Neuronal stem cell (in vitro differentiated cells): Measurements from ENCODE around the gene ACKR3.

Experiments used
- DNase-seq: peaks from one replicate; pipeline ENCODE4 v3.0.0-alpha.2; 2013; ENCODE audit warnings: low spot score
- H2AFZ ChIP-seq: one replicate; pipeline ENCODE4 v1.6.1; 2013; ENCODE audit warnings: mild to moderate bottlenecking, low read length, inconsistent platforms
- H2AK5ac ChIP-seq: 2 replicates; pipeline ENCODE4 v1.6.1; 2013; ENCODE audit warnings: low read depth, mild to moderate bottlenecking, inconsistent platforms, low read length, moderate library complexity, mixed read lengths
- H2BK120ac ChIP-seq: 2 replicates; pipeline ENCODE4 v1.6.1; 2013; ENCODE audit warnings: low read depth, mild to moderate bottlenecking, inconsistent platforms, low read length, moderate library complexity, mixed read lengths
- H2BK12ac ChIP-seq: one replicate; pipeline ENCODE4 v1.6.1; 2013; ENCODE audit warnings: low read length, inconsistent platforms
- H2BK15ac ChIP-seq: 2 replicates; pipeline ENCODE4 v1.6.1; 2013; ENCODE audit warnings: mild to moderate bottlenecking, low read length, inconsistent platforms, mixed read lengths
- H2BK5ac ChIP-seq: one replicate; pipeline ENCODE4 v1.6.1; 2013; ENCODE audit warnings: inconsistent platforms, mild to moderate bottlenecking, low read length, moderate library complexity
- H3K14ac ChIP-seq: one replicate; pipeline ENCODE4 v1.6.1; 2013; ENCODE audit warnings: low read length, inconsistent platforms
- H3K18ac ChIP-seq: 2 replicates; pipeline ENCODE4 v1.6.1; 2013; ENCODE audit warnings: low read length, inconsistent platforms
- H3K23ac ChIP-seq: 2 replicates; pipeline ENCODE4 v1.6.1; 2013; ENCODE audit warnings: low read depth, mild to moderate bottlenecking, mixed read lengths, low read length, inconsistent platforms; ENCODE audit not compliant: poor library complexity
- H3K27ac ChIP-seq: replicated peaks from 3 replicates; pipeline ENCODE4 v1.5.1; 2013; ENCODE audit warnings: low read length, inconsistent platforms
- H3K27me3 ChIP-seq, 3 experiments: 2 replicates each; pipeline ENCODE4 v1.6.1; 2013; ENCODE audit warnings: low read length in 3 of 3, mild to moderate bottlenecking in 2 of 3, inconsistent platforms in 1 of 3, low read depth in 1 of 3, mixed read lengths in 1 of 3, moderate library complexity in 1 of 3; ENCODE audit not compliant: control insufficient read depth in 3 of 3, insufficient read depth in 3 of 3
- H3K36me3 ChIP-seq, 2 donors: replicated peaks in 1 of 2; 2 replicates each; pipeline ENCODE4 v1.6.1; 2013; ENCODE audit warnings: low read length in 2 of 2; ENCODE audit not compliant: control insufficient read depth in 2 of 2, insufficient read depth in 2 of 2
- H3K4ac ChIP-seq: 2 replicates; pipeline ENCODE4 v1.6.1; 2013; ENCODE audit warnings: inconsistent platforms, mild to moderate bottlenecking, low read length, moderate library complexity
- H3K4me1 ChIP-seq, 2 donors: 1 replicate in 1 of 2; 2 replicates in 1 of 2; pipeline ENCODE4 v1.6.1; 2013; ENCODE audit warnings: low read length in 2 of 2, low read depth in 1 of 2; ENCODE audit not compliant: control insufficient read depth in 2 of 2, insufficient read depth in 1 of 2
- H3K4me2 ChIP-seq: one replicate; pipeline ENCODE4 v1.6.1; 2013; ENCODE audit warnings: mild to moderate bottlenecking, low read length, inconsistent platforms; ENCODE audit not compliant: insufficient read depth, poor library complexity, severe bottlenecking
- H3K4me3 ChIP-seq, 2 donors: 2 replicates each; pipeline ENCODE4 v1.5.1; 2013; ENCODE audit warnings: low read length in 2 of 2, mild to moderate bottlenecking in 2 of 2, inconsistent platforms in 1 of 2, moderate library complexity in 1 of 2
- H3K79me1 ChIP-seq: one replicate; pipeline ENCODE4 v1.6.1; 2013; ENCODE audit warnings: low read depth, mild to moderate bottlenecking, inconsistent platforms, low read length, moderate library complexity
- H3K9ac ChIP-seq: one replicate; pipeline ENCODE4 v1.6.1; 2013; ENCODE audit warnings: mild to moderate bottlenecking, low read depth, low read length, inconsistent platforms; ENCODE audit not compliant: poor library complexity
- H3K9me3 ChIP-seq, 2 donors: replicated peaks in 1 of 2; 2 replicates each; pipeline versions ENCODE3 to v1.6.1; 2013; ENCODE audit warnings: low read length in 2 of 2, mild to moderate bottlenecking in 2 of 2, inconsistent platforms in 1 of 2, low read depth in 1 of 2, mixed read lengths in 1 of 2, moderate library complexity in 1 of 2; ENCODE audit not compliant: control insufficient read depth in 2 of 2, insufficient read depth in 1 of 2
- H4K8ac ChIP-seq: one replicate; pipeline ENCODE4 v1.6.1; 2013; ENCODE audit warnings: low read depth, mild to moderate bottlenecking, inconsistent platforms, low read length, moderate library complexity
- H4K91ac ChIP-seq: one replicate; pipeline ENCODE4 v1.6.1; 2013; ENCODE audit warnings: low read length, low read depth, mild to moderate bottlenecking, inconsistent platforms; ENCODE audit not compliant: poor library complexity
- WGBS, 2 donors: extraction: QIAGEN DNeasy Blood & Tissue Kit; methylation state at CpG; one replicate each; pipeline ENCODE4 v1.1.7; 2013; ENCODE audit warnings: missing lambda C conversion rate in 2 of 2, mixed read lengths in 1 of 2; ENCODE audit not compliant: insufficient read length in 2 of 2, insufficient replicate concordance in 1 of 2; ENCODE audit errors: extremely low coverage in 2 of 2; 5-methylcytosine and 5-hydroxymethylcytosine counted together

Gene ACKR3

DNA sequence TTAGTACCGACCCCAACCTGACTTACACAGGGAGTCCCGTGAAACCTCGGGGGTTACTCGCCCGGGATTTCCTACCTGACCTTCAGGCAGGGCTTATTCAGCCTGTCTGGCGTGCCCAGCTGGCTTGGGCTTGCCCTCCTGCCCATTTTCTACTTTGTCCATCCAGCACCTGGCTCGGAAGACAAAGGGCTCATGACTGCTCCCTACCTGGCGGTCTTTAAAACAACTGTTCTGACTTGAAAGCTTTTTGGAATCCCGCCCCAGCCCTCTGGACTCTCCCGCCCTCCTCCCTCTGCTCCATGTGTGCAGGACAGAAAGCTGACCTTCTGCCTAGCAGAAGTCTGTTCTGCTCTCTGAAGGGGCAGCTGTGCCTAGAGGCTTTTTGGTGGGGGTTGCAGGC lies 43.1 kb downstream of the ACKR3 start:
- no peak overlapping the region for H3K14ac ChIP-seq
- H2BK5ac ChIP-seq, result no peak overlapping the region
- no peak for DNase-seq
- H3K9me3 ChIP-seq, result peaks cover 0 to 4% of the 10 kb centered on the region in 2 donors
- no peak overlapping the region for H2BK120ac ChIP-seq
- no peak overlapping the region for H3K23ac ChIP-seq
- no peak overlapping the region for H3K4me2 ChIP-seq
- H2BK12ac ChIP-seq, result no peak overlapping the region
- no peaks in the 10 kb centered on the region for H3K27me3 ChIP-seq
- H3K18ac ChIP-seq, result no peak overlapping the region
- H2AFZ ChIP-seq, result no peak overlapping the region
- no peak overlapping the region for H3K4me3 ChIP-seq
- no peak overlapping the region for H3K9ac ChIP-seq
- H3K4me1 ChIP-seq, result peaks cover 0 to 2% of the 10 kb centered on the region in 2 donors
- H2AK5ac ChIP-seq, result peak overlapping the region; percentile 64
- H3K4ac ChIP-seq, result no peak overlapping the region
- no peak overlapping the region for H3K27ac ChIP-seq
- no CpG with 5 or more reads among the region's 10 CpGs for WGBS, 2 donors
- H4K91ac ChIP-seq, result no peak overlapping the region
- no peaks in the 10 kb centered on the region for H3K79me1 ChIP-seq
- peak overlapping the region; percentile 13 for H2BK15ac ChIP-seq
- no peaks in the 10 kb centered on the region for H3K36me3 ChIP-seq
- H4K8ac ChIP-seq, result no peak overlapping the region

- Histone ChIP-seq H3K18ac (peak overlapping the region; percentile 9), H4K8ac (no peak overlapping the region), H4K91ac (no peak overlapping the region), H2AK5ac (no peak overlapping the region), H2BK12ac (no peak overlapping the region), H2BK5ac (no peak overlapping the region), H2AFZ (no peak overlapping the region), H3K27ac (no peak overlapping the region), H3K4me2 (no peak overlapping the region), H2BK120ac (no peak overlapping the region), H3K23ac (no peak overlapping the region), H3K79me1 (no peaks in the 10 kb centered on the region), H2BK15ac (no peak overlapping the region), H3K4ac (no peak overlapping the region), H3K27me3 (no peaks in the 10 kb centered on the region), H3K36me3 (no peaks in the 10 kb centered on the region), H3K9ac (no peak overlapping the region), H3K9me3 (peaks cover 0 to 4% of the 10 kb centered on the region in 2 donors), H3K4me3 (no peak overlapping the region), H3K4me1 (peaks cover 0 to 2% of the 10 kb centered on the region in 2 donors), H3K14ac (no peak overlapping the region)
- no peak for DNase-seq
- WGBS, 2 donors, result no CpG with 5 or more reads among the region's 4 CpGs
Measured at GRCh38 chr2:236613612-236614011, 44.0 kb downstream of the ACKR3 start.

- Histone ChIP-seq H3K4me3 (no peak overlapping the region), H3K9ac (no peak overlapping the region), H3K23ac (no peak overlapping the region), H2BK15ac (no peak overlapping the region), H3K4me1 (peaks cover 0 to 2% of the 10 kb centered on the region in 2 donors), H3K36me3 (no peaks in the 10 kb centered on the region), H2BK120ac (no peak overlapping the region), H2BK12ac (no peak overlapping the region), H4K8ac (no peak overlapping the region), H3K27ac (no peak overlapping the region), H3K9me3 (peaks cover 0 to 4% of the 10 kb centered on the region in 2 donors), H2BK5ac (no peak overlapping the region), H2AK5ac (no peak overlapping the region), H2AFZ (no peak overlapping the region), H3K4me2 (no peak overlapping the region), H3K27me3 (no peaks in the 10 kb centered on the region), H3K18ac (no peak overlapping the region), H3K4ac (no peak overlapping the region), H4K91ac (no peak overlapping the region), H3K14ac (no peak overlapping the region), H3K79me1 (no peaks in the 10 kb centered on the region)
- WGBS, 2 donors, result no CpG with 5 or more reads among the region's 5 CpGs
- DNase-seq, result no peak
Measured at GRCh38 chr2:236614551-236614950, 44.9 kb downstream of the ACKR3 start.

DNA sequence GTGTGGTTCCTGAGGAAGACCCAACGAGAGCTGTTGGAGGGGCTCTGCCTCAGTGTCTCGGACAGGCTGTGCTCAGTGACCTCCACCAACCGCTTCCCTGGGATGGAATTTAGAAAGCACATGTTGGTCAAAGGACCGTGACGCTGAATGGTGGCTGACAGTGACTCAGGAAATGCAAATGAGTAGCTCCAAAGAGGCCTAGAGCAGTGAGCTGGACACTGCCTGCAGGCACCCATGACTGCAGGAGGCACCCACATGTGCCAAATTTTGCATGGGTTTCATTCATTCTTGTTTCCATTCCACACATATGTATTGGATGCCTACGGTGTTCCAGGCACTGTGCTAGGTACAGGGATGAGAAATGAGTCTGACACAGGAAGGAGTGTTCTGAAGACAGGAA lies 46.4 kb downstream of the ACKR3 start:
- no peak overlapping the region for H4K8ac ChIP-seq
- H3K27ac ChIP-seq, result no peak overlapping the region
- H3K14ac ChIP-seq, result peak overlapping the region; percentile 23
- no peaks in the 10 kb centered on the region for H3K9me3 ChIP-seq
- no peak overlapping the region for H2AFZ ChIP-seq
- H3K4me1 ChIP-seq, result peaks cover 2% of the 10 kb centered on the region in 2 donors
- H3K79me1 ChIP-seq, result no peaks in the 10 kb centered on the region
- H3K27me3 ChIP-seq, result no peaks in the 10 kb centered on the region
- H4K91ac ChIP-seq, result no peak overlapping the region
- H3K4ac ChIP-seq, result no peak overlapping the region
- no peak overlapping the region for H2AK5ac ChIP-seq
- no peak overlapping the region for H3K4me2 ChIP-seq
- H3K36me3 ChIP-seq, result no peaks in the 10 kb centered on the region
- no peak overlapping the region for H2BK15ac ChIP-seq
- no peak for DNase-seq
- H3K4me3 ChIP-seq, result no peak overlapping the region
- no peak overlapping the region for H2BK120ac ChIP-seq
- no peak overlapping the region for H3K18ac ChIP-seq
- H3K9ac ChIP-seq, result no peak overlapping the region
- no peak overlapping the region for H2BK12ac ChIP-seq
- WGBS, 2 donors, result no CpG with 5 or more reads among the region's 6 CpGs
- H3K23ac ChIP-seq, result no peak overlapping the region
- H2BK5ac ChIP-seq, result no peak overlapping the region
